Stomach (tissue), 4 donors: ENCODE results near the gene CPXM2.

ENCODE experiments used
- POLR2AphosphoS5 ChIP-seq, 3 donors: sonication (generic); formaldehyde crosslinking; IDR thresholded peaks; one replicate each; pipeline ENCODE4 v1.6.1; 2016; ENCODE audit warnings: antibody characterized with exemption in 3 of 3
- TF ChIP-seq, protein P1 (sequence below), 7 experiments: fragments of 450-650 bp in 4 of 7; fragments of 200-600 bp in 3 of 7; sonication (generic) in 3 of 7; IDR thresholded peaks; one replicate each; pipeline ENCODE4 v1.5.1; 2016 to 2019; ENCODE audit warnings: antibody characterized with exemption in 7 of 7, control low read depth in 2 of 7, mild to moderate bottlenecking in 1 of 7

DNA sequence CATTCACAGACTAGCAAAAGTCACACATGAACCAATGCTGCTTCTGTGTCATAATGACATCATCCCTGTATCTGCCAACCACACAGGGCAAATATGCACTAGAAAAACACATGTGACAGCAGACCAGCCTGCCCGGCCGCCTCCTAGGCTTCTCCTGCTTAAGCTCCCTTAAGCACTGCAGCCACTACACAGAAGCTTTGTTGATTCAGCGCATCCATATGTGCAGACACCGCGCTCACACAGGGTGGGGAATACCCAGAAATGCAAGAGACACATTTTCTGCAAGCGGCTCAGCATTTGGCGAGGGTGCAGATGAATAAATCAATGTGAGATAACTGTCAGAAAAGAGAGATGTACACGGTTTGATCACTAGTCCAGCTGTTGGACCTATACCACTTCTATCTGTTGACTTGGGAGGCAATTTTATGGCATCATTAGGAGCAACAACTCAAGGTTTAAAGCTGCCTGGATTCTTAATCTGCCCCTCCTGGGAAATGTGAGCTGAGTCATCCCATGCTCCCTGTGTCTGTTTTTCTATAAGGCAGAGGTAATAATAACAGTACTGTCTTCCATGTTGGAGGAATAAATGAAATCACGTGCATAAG is 33.4 kb downstream of the CPXM2 start:
- peak in 2 of 3 donors; percentile 30 to 64 for TF ChIP-seq POLR2AphosphoS5 (IDR thresholded peaks at IDR 0.05)
- TF ChIP-seq, protein P1, sequence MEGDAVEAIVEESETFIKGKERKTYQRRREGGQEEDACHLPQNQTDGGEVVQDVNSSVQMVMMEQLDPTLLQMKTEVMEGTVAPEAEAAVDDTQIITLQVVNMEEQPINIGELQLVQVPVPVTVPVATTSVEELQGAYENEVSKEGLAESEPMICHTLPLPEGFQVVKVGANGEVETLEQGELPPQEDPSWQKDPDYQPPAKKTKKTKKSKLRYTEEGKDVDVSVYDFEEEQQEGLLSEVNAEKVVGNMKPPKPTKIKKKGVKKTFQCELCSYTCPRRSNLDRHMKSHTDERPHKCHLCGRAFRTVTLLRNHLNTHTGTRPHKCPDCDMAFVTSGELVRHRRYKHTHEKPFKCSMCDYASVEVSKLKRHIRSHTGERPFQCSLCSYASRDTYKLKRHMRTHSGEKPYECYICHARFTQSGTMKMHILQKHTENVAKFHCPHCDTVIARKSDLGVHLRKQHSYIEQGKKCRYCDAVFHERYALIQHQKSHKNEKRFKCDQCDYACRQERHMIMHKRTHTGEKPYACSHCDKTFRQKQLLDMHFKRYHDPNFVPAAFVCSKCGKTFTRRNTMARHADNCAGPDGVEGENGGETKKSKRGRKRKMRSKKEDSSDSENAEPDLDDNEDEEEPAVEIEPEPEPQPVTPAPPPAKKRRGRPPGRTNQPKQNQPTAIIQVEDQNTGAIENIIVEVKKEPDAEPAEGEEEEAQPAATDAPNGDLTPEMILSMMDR (IDR thresholded peaks at IDR 0.05) = no peak
